CD4-positive, CD25-positive, alpha-beta regulatory T cell (primary cell): ENCODE data around the gene KIAA1217. TPM values are rescaled to one million over a fixed set of nuclear protein-coding genes. Genes with fewer than 3 reads are reported as not detected.
A peak's percentile ranks its signal among the peaks of the same experiment; 100 is the strongest.

Experiments used
- ATAC-seq, 2 donors: fragments of 150-1000 bp; cut with Tn5 transposase; one replicate each; pipeline ENCODE4 v1.10.0; 2021; ENCODE audit warnings: low read depth in 2 of 2, moderate number of reproducible peaks in 2 of 2, moderate library complexity in 1 of 2
- DNase-seq, 3 donors: peaks; one replicate each; pipeline versions ENCODE4 v3.0.0 to v3.0.0-alpha.2; 2012 to 2022; ENCODE audit warnings: mixed read lengths in 1 of 3
- H3K27ac ChIP-seq: one replicate; pipeline ENCODE4 v1.7.0; 2013; ENCODE audit warnings: mild to moderate bottlenecking, low read length; ENCODE audit not compliant: insufficient read depth, poor library complexity, severe bottlenecking
- H3K27me3 ChIP-seq: one replicate; pipeline ENCODE4 v1.7.0; 2013; ENCODE audit warnings: low read length; ENCODE audit not compliant: control insufficient read depth, insufficient read depth
- H3K36me3 ChIP-seq: one replicate; pipeline ENCODE4 v1.7.0; 2013; ENCODE audit warnings: mild to moderate bottlenecking, low read length, moderate library complexity; ENCODE audit not compliant: control insufficient read depth, insufficient read depth
- H3K4me1 ChIP-seq: 2 replicates; pipeline ENCODE4 v1.7.0; 2013; ENCODE audit warnings: mild to moderate bottlenecking, low read length; ENCODE audit not compliant: insufficient read depth, control insufficient read depth, poor library complexity, severe bottlenecking
- H3K4me3 ChIP-seq: one replicate; pipeline ENCODE4 v1.7.0; 2013; ENCODE audit warnings: low read depth, mild to moderate bottlenecking, low read length, moderate library complexity
- H3K9me3 ChIP-seq, 2 experiments: 1 replicate in 1 of 2; 2 replicates in 1 of 2; pipeline ENCODE4 v1.7.0; 2013; ENCODE audit warnings: low read length in 2 of 2, mild to moderate bottlenecking in 1 of 2, moderate library complexity in 1 of 2; ENCODE audit not compliant: control insufficient read depth in 2 of 2
- H3K27ac Mint-ChIP-seq, 3 donors: one replicate each; pipeline ENCODE4 v1.8.0; 2020 to 2022; ENCODE audit warnings: mild to moderate bottlenecking in 3 of 3, mixed read lengths in 3 of 3, moderate library complexity in 2 of 3
- H3K27me3 Mint-ChIP-seq: one replicate; pipeline ENCODE4 v1.8.0; 2022; ENCODE audit warnings: mild to moderate bottlenecking, mixed read lengths
- H3K36me3 Mint-ChIP-seq: one replicate; pipeline ENCODE4 v1.8.0; 2020; ENCODE audit warnings: mixed read lengths
- H3K4me1 Mint-ChIP-seq, 4 donors: one replicate each; pipeline ENCODE4 v1.8.0; 2020 to 2022; ENCODE audit warnings: mixed read lengths in 4 of 4, mild to moderate bottlenecking in 1 of 4
- H3K4me3 Mint-ChIP-seq, 4 donors: one replicate each; pipeline ENCODE4 v1.8.0; 2020 to 2022; ENCODE audit warnings: mild to moderate bottlenecking in 4 of 4, mixed read lengths in 4 of 4, moderate library complexity in 3 of 4
- H3K9me3 Mint-ChIP-seq, 7 donors: one replicate each; pipeline ENCODE4 v1.8.0; 2020 to 2022; ENCODE audit warnings: mixed read lengths in 7 of 7, mild to moderate bottlenecking in 3 of 7, moderate library complexity in 2 of 7
- polyA plus RNA-seq, 4 donors: library from polyadenylated mRNA; unstranded; fragments of 300-500 nt; fragmentation: Illumina TruSeq; gene quantifications; one replicate each; pipeline ENCODE4 v1.2.3, GENCODE V29; 2021
- total RNA-seq: library from RNA; stranded (reverse); gene quantifications from one replicate; pipeline ENCODE4 v1.2.3, GENCODE V29; 2022

KIAA1217 gene
- total and polyA plus RNA-seq, 5 donors from 2014 or later, result 0.10 TPM; not detected in 4

- Mint-ChIP-seq H3K36me3 (no peaks in the 10 kb centered on the region), H3K27me3 (no peaks in the 10 kb centered on the region), H3K4me3 (no peak overlapping the region), H3K27ac (no peak overlapping the region), H3K9me3 (peaks cover 0 to 2% (median 0%) of the 10 kb centered on the region in 7 donors), H3K4me1 (no peaks in the 10 kb centered on the region)
- H3K27ac ChIP-seq, result no peak overlapping the region
- H3K4me1 ChIP-seq, result no peaks in the 10 kb centered on the region
- no peaks in the 10 kb centered on the region for H3K9me3 ChIP-seq
- ATAC-seq (no peak), DNase-seq (no peak)
- no peaks in the 10 kb centered on the region for H3K27me3 ChIP-seq
- no peaks in the 10 kb centered on the region for H3K36me3 ChIP-seq
- H3K4me3 ChIP-seq, result no peak overlapping the region
These were observed 286.9 kb downstream of the KIAA1217 start for GRCh38 chr10:24495666-24496460.

- Mint-ChIP-seq H3K36me3 (no peaks in the 10 kb centered on the region), H3K27me3 (no peaks in the 10 kb centered on the region), H3K27ac (no peak overlapping the region), H3K4me3 (no peak overlapping the region), H3K9me3 (peaks cover 0 to 2% (median 0%) of the 10 kb centered on the region in 7 donors), H3K4me1 (no peaks in the 10 kb centered on the region)
- Histone ChIP-seq H3K27me3 (no peaks in the 10 kb centered on the region), H3K36me3 (no peaks in the 10 kb centered on the region), H3K27ac (no peak overlapping the region), H3K4me3 (no peak overlapping the region), H3K4me1 (no peaks in the 10 kb centered on the region), H3K9me3 (no peaks in the 10 kb centered on the region)
- DNase-seq (no peak), ATAC-seq (no peak)
These were observed 288.0 kb downstream of the KIAA1217 start for GRCh38 chr10:24496906-24497305.

GRCh38 chr10:24501056-24501711 lies 292.2 kb downstream of the KIAA1217 start:
- no peak overlapping the region for H3K4me3 Mint-ChIP-seq
- no peaks in the 10 kb centered on the region for H3K9me3 ChIP-seq
- ATAC-seq, result no peak
- peaks cover 7% of the 10 kb centered on the region for H3K27me3 Mint-ChIP-seq
- peaks cover 0 to 4% (median 0%) of the 10 kb centered on the region in 7 donors for H3K9me3 Mint-ChIP-seq
- no peak overlapping the region for H3K27ac ChIP-seq
- H3K36me3 ChIP-seq, result no peaks in the 10 kb centered on the region
- H3K4me3 ChIP-seq, result no peak overlapping the region
- no peak overlapping the region for H3K27ac Mint-ChIP-seq
- peaks cover 2% of the 10 kb centered on the region for H3K27me3 ChIP-seq
- no peaks in the 10 kb centered on the region for H3K4me1 Mint-ChIP-seq
- H3K36me3 Mint-ChIP-seq, result no peaks in the 10 kb centered on the region
- no peaks in the 10 kb centered on the region for H3K4me1 ChIP-seq
- no peak for DNase-seq

- no peak overlapping the region for H3K4me3 Mint-ChIP-seq
These were observed 293.1 kb downstream of the KIAA1217 start for GRCh38 chr10:24502006-24502405.

GRCh38 chr10:24502801-24503460 lies 294.0 kb downstream of the KIAA1217 start:
- Mint-ChIP-seq H3K4me1 (no peaks in the 10 kb centered on the region), H3K9me3 (peaks cover 0 to 5% (median 0%) of the 10 kb centered on the region in 7 donors), H3K27me3 (peaks cover 7% of the 10 kb centered on the region), H3K36me3 (no peaks in the 10 kb centered on the region), H3K27ac (no peak overlapping the region), H3K4me3 (no peak overlapping the region)
- DNase-seq (no peak), ATAC-seq (no peak)
- Histone ChIP-seq H3K27me3 (peaks cover 2% of the 10 kb centered on the region), H3K4me1 (no peaks in the 10 kb centered on the region), H3K36me3 (no peaks in the 10 kb centered on the region), H3K27ac (no peak overlapping the region), H3K9me3 (peaks cover 0 to 3% of the 10 kb centered on the region in 2 experiments), H3K4me3 (no peak overlapping the region)

More at GRCh38 chr10:24502006-24502405, 293.1 kb downstream of the KIAA1217 start:
- DNase-seq (no peak), ATAC-seq (no peak)
- H3K9me3 Mint-ChIP-seq, result peaks cover 0 to 5% (median 0%) of the 10 kb centered on the region in 7 donors
- Histone ChIP-seq H3K4me3 (no peak overlapping the region), H3K27ac (no peak overlapping the region), H3K36me3 (no peaks in the 10 kb centered on the region), H3K4me1 (no peaks in the 10 kb centered on the region), H3K27me3 (peaks cover 2% of the 10 kb centered on the region), H3K9me3 (peaks cover 0 to 3% of the 10 kb centered on the region in 2 experiments)
- H3K27ac Mint-ChIP-seq, result no peak overlapping the region
- H3K36me3 Mint-ChIP-seq, result no peaks in the 10 kb centered on the region
- no peaks in the 10 kb centered on the region for H3K4me1 Mint-ChIP-seq
- H3K27me3 Mint-ChIP-seq, result peaks cover 7% of the 10 kb centered on the region

GRCh38 chr10:24503461-24504320 lies 294.8 kb downstream of the KIAA1217 start:
- peak in 1 of 3 donors; percentile 52 for DNase-seq
- no peaks in the 10 kb centered on the region for H3K36me3 ChIP-seq
- ATAC-seq, result no peak
- Mint-ChIP-seq H3K36me3 (no peaks in the 10 kb centered on the region), H3K9me3 (peaks cover 0 to 5% (median 0%) of the 10 kb centered on the region in 7 donors), H3K27ac (no peak overlapping the region), H3K4me1 (no peaks in the 10 kb centered on the region), H3K27me3 (peaks cover 7% of the 10 kb centered on the region), H3K4me3 (no peak overlapping the region)
- no peak overlapping the region for H3K4me3 ChIP-seq
- H3K27me3 ChIP-seq, result peaks cover 2% of the 10 kb centered on the region
- no peaks in the 10 kb centered on the region for H3K4me1 ChIP-seq
- no peak overlapping the region for H3K27ac ChIP-seq
- peaks cover 0 to 3% of the 10 kb centered on the region in 2 experiments for H3K9me3 ChIP-seq

- Mint-ChIP-seq H3K36me3 (no peaks in the 10 kb centered on the region), H3K27me3 (peaks cover 7% of the 10 kb centered on the region), H3K27ac (no peak overlapping the region), H3K9me3 (peaks cover 0 to 5% (median 0%) of the 10 kb centered on the region in 7 donors), H3K4me3 (no peak overlapping the region), H3K4me1 (no peaks in the 10 kb centered on the region)
- Histone ChIP-seq H3K9me3 (peaks cover 0 to 3% of the 10 kb centered on the region in 2 experiments), H3K27me3 (peaks cover 2% of the 10 kb centered on the region), H3K27ac (no peak overlapping the region), H3K4me1 (no peaks in the 10 kb centered on the region), H3K36me3 (no peaks in the 10 kb centered on the region), H3K4me3 (no peak overlapping the region)
- DNase-seq (no peak), ATAC-seq (no peak)
These were observed 296.8 kb downstream of the KIAA1217 start for GRCh38 chr10:24505759-24506158.
